DMS114 treated with DMSO at 0.1 percent for 48 hours (cell line): ENCODE results near the gene CGB8.
A peak's percentile ranks its signal among the peaks of the same experiment; 100 is the strongest.

ENCODE experiments used
- DNase-seq: peaks from one replicate; lab custom pipeline; 2025; ENCODE audit not compliant: unreplicated experiment; lab: John Stamatoyannopoulos, UW

Gene CGB8

GRCh38 chr19:49010453-49010852 lies 38.5 kb downstream of the CGB8 start:
- no peak for DNase-seq

GRCh38 chr19:49009828-49010227 lies 39.1 kb downstream of the CGB8 start:
- no peak for DNase-seq

DNA sequence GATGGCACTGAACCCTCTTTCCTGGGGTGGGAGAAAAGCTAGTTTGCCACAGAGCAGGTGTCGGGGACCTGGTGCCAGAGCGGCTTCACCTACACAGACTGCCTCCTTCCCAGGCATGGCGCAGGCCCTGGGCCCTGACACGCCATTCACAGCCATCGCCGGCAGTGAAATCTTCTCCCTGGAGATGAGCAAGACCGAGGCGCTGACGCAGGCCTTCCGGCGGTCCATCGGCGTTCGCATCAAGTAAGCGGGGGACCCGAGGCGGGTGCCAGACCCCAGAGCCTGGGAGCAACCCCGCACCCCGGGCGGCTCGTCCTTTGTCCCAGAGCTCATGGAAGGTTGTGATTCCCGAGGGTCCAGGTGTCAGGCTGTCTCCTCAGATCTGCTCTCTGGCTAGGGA lies 42.0 kb downstream of the CGB8 start:
- DNase-seq: no peak

GRCh38 chr19:49004964-49005614 lies 43.8 kb downstream of the CGB8 start:
- DNase-seq: no peak

DNA sequence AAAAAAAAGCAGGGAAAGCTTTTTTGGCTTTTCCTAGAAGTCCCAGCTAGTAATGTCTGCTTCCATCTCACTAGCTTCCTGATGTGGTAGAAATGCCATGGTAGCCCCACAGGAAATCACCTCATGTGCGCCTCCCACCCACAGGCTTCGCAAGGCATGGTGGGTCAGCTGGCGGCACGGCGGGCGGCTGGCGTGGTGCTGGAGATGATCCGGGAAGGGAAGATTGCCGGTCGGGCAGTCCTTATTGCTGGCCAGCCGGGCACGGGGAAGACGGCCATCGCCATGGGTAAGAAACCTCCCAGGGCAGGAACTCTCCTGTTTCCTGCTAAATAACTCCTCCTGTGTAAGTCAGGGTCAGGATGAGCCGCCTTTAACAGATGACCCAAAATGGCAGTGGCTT lies 44.8 kb downstream of the CGB8 start:
- DNase-seq: no peak

- peak; percentile 30 for DNase-seq
Measured at GRCh38 chr19:48999481-49000325, 49.2 kb downstream of the CGB8 start.

- DNase-seq: peak; percentile 10
Measured at GRCh38 chr19:48997972-48998371, 50.9 kb downstream of the CGB8 start.
